Activated naive CD4-positive, alpha-beta T cell treated with anti-CD3 and anti-CD28 coated beads, Interleukin-2, amount 50 U/mL, for 24 hours (primary cell): Measurements from ENCODE around the gene PARN.

ENCODE experiments used
- H3K27ac Mint-ChIP-seq: one replicate; pipeline ENCODE4 v1.8.0; 2021; ENCODE audit warnings: mild to moderate bottlenecking, mixed read lengths
- H3K27me3 Mint-ChIP-seq: one replicate; pipeline ENCODE4 v1.8.0; 2021; ENCODE audit warnings: mixed read lengths
- H3K36me3 Mint-ChIP-seq: one replicate; pipeline ENCODE4 v1.8.0; 2021; ENCODE audit warnings: mixed read lengths
- H3K4me1 Mint-ChIP-seq: one replicate; pipeline ENCODE4 v1.8.0; 2021; ENCODE audit warnings: mixed read lengths
- H3K4me3 Mint-ChIP-seq: one replicate; pipeline ENCODE4 v1.8.0; 2021; ENCODE audit warnings: mild to moderate bottlenecking, mixed read lengths
- H3K9me3 Mint-ChIP-seq: one replicate; pipeline ENCODE4 v1.8.0; 2021; ENCODE audit warnings: mixed read lengths

Gene PARN

GRCh38 chr16:14530046-14530445, 100.0 kb downstream of the PARN start:
- H3K9me3 Mint-ChIP-seq, result no peaks in the 10 kb centered on the region
- H3K27ac Mint-ChIP-seq, result no peak overlapping the region
- no peaks in the 10 kb centered on the region for H3K27me3 Mint-ChIP-seq
- peaks cover 8% of the 10 kb centered on the region for H3K36me3 Mint-ChIP-seq
- peaks cover 9% of the 10 kb centered on the region for H3K4me1 Mint-ChIP-seq
- H3K4me3 Mint-ChIP-seq, result no peak overlapping the region

- Mint-ChIP-seq H3K4me3 (no peak overlapping the region), H3K36me3 (peaks cover 8% of the 10 kb centered on the region), H3K4me1 (peaks cover 9% of the 10 kb centered on the region), H3K27me3 (no peaks in the 10 kb centered on the region), H3K9me3 (no peaks in the 10 kb centered on the region), H3K27ac (no peak overlapping the region)
Measured at GRCh38 chr16:14529010-14529669, 100.9 kb downstream of the PARN start.

GRCh38 chr16:14528306-14528705, 101.8 kb downstream of the PARN start:
- Mint-ChIP-seq H3K36me3 (peaks cover 3% of the 10 kb centered on the region), H3K4me3 (no peak overlapping the region), H3K9me3 (no peaks in the 10 kb centered on the region), H3K4me1 (peaks cover 9% of the 10 kb centered on the region), H3K27me3 (no peaks in the 10 kb centered on the region), H3K27ac (no peak overlapping the region)

GRCh38 chr16:14527411-14528044, 102.5 kb downstream of the PARN start:
- Mint-ChIP-seq H3K4me3 (no peak overlapping the region), H3K27me3 (no peaks in the 10 kb centered on the region), H3K27ac (no peak overlapping the region), H3K9me3 (no peaks in the 10 kb centered on the region), H3K36me3 (peaks cover 3% of the 10 kb centered on the region), H3K4me1 (peaks cover 14% of the 10 kb centered on the region)

GRCh38 chr16:14525596-14525995, 104.5 kb downstream of the PARN start:
- Mint-ChIP-seq H3K27ac (no peak overlapping the region), H3K9me3 (no peaks in the 10 kb centered on the region), H3K27me3 (no peaks in the 10 kb centered on the region), H3K36me3 (peaks cover 3% of the 10 kb centered on the region), H3K4me3 (no peak overlapping the region), H3K4me1 (peaks cover 33% of the 10 kb centered on the region)

- Mint-ChIP-seq H3K4me3 (no peak overlapping the region), H3K27me3 (no peaks in the 10 kb centered on the region), H3K9me3 (no peaks in the 10 kb centered on the region), H3K27ac (no peak overlapping the region), H3K4me1 (peaks cover 37% of the 10 kb centered on the region), H3K36me3 (peaks cover 3% of the 10 kb centered on the region)
Measured at GRCh38 chr16:14524979-14525378, 105.1 kb downstream of the PARN start.

GRCh38 chr16:14523632-14524031, 106.4 kb downstream of the PARN start:
- Mint-ChIP-seq H3K4me3 (no peak overlapping the region), H3K27me3 (no peaks in the 10 kb centered on the region), H3K4me1 (peaks cover 44% of the 10 kb centered on the region), H3K36me3 (peaks cover 3% of the 10 kb centered on the region), H3K9me3 (no peaks in the 10 kb centered on the region), H3K27ac (peak overlapping the region; percentile 17)

GRCh38 chr16:14522671-14523070, 107.4 kb downstream of the PARN start:
- no peaks in the 10 kb centered on the region for H3K9me3 Mint-ChIP-seq
- H3K36me3 Mint-ChIP-seq, result peaks cover 3% of the 10 kb centered on the region
- H3K27ac Mint-ChIP-seq, result no peak overlapping the region
- no peak overlapping the region for H3K4me3 Mint-ChIP-seq
- no peaks in the 10 kb centered on the region for H3K27me3 Mint-ChIP-seq
- peaks cover 48% of the 10 kb centered on the region for H3K4me1 Mint-ChIP-seq

GRCh38 chr16:14520753-14521152, 109.3 kb downstream of the PARN start:
- H3K27ac Mint-ChIP-seq, result peak overlapping the region; percentile 55
- H3K4me3 Mint-ChIP-seq, result no peak overlapping the region
- H3K27me3 Mint-ChIP-seq, result no peaks in the 10 kb centered on the region
- peaks cover 2% of the 10 kb centered on the region for H3K36me3 Mint-ChIP-seq
- H3K9me3 Mint-ChIP-seq, result no peaks in the 10 kb centered on the region
- H3K4me1 Mint-ChIP-seq, result peaks cover 48% of the 10 kb centered on the region

- no peak overlapping the region for H3K4me3 Mint-ChIP-seq
- no peak overlapping the region for H3K27ac Mint-ChIP-seq
- peaks cover 32% of the 10 kb centered on the region for H3K4me1 Mint-ChIP-seq
- H3K27me3 Mint-ChIP-seq, result no peaks in the 10 kb centered on the region
- peaks cover 5% of the 10 kb centered on the region for H3K36me3 Mint-ChIP-seq
- H3K9me3 Mint-ChIP-seq, result no peaks in the 10 kb centered on the region
Measured at GRCh38 chr16:14514967-14515366, 115.1 kb downstream of the PARN start.

- no peak overlapping the region for H3K4me3 Mint-ChIP-seq
- H3K27ac Mint-ChIP-seq, result no peak overlapping the region
- peaks cover 23% of the 10 kb centered on the region for H3K4me1 Mint-ChIP-seq
- H3K36me3 Mint-ChIP-seq, result peaks cover 5% of the 10 kb centered on the region
- H3K9me3 Mint-ChIP-seq, result no peaks in the 10 kb centered on the region
- no peaks in the 10 kb centered on the region for H3K27me3 Mint-ChIP-seq
Measured at GRCh38 chr16:14513389-14514107, 116.5 kb downstream of the PARN start.

GRCh38 chr16:14511800-14512135, 118.3 kb downstream of the PARN start:
- H3K36me3 Mint-ChIP-seq, result peaks cover 4% of the 10 kb centered on the region
- H3K27me3 Mint-ChIP-seq, result no peaks in the 10 kb centered on the region
- no peaks in the 10 kb centered on the region for H3K9me3 Mint-ChIP-seq
- H3K4me3 Mint-ChIP-seq, result no peak overlapping the region
- H3K4me1 Mint-ChIP-seq, result peaks cover 19% of the 10 kb centered on the region
- no peak overlapping the region for H3K27ac Mint-ChIP-seq

- Mint-ChIP-seq H3K27ac (no peak overlapping the region), H3K36me3 (peaks cover 2% of the 10 kb centered on the region), H3K4me3 (no peak overlapping the region), H3K27me3 (no peaks in the 10 kb centered on the region), H3K4me1 (peaks cover 21% of the 10 kb centered on the region), H3K9me3 (no peaks in the 10 kb centered on the region)
Measured at GRCh38 chr16:14510939-14511799, 118.9 kb downstream of the PARN start.

- Mint-ChIP-seq H3K9me3 (no peaks in the 10 kb centered on the region), H3K27ac (no peak overlapping the region), H3K27me3 (no peaks in the 10 kb centered on the region), H3K4me1 (peaks cover 21% of the 10 kb centered on the region), H3K36me3 (peaks cover 2% of the 10 kb centered on the region), H3K4me3 (no peak overlapping the region)
Measured at GRCh38 chr16:14510581-14510938, 119.5 kb downstream of the PARN start.

GRCh38 chr16:14509675-14510132, 120.4 kb downstream of the PARN start:
- no peak overlapping the region for H3K4me3 Mint-ChIP-seq
- peaks cover 21% of the 10 kb centered on the region for H3K4me1 Mint-ChIP-seq
- H3K9me3 Mint-ChIP-seq, result no peaks in the 10 kb centered on the region
- no peak overlapping the region for H3K27ac Mint-ChIP-seq
- no peaks in the 10 kb centered on the region for H3K27me3 Mint-ChIP-seq
- peaks cover 2% of the 10 kb centered on the region for H3K36me3 Mint-ChIP-seq
